ENCODE measurements around the gene CST4.
"Not testable (repeated sequence)": the region's sequence is repeated elsewhere in the genome, so short reads cannot be mapped to it uniquely, and the experiment has no call there.

Gene CST4

DNA sequence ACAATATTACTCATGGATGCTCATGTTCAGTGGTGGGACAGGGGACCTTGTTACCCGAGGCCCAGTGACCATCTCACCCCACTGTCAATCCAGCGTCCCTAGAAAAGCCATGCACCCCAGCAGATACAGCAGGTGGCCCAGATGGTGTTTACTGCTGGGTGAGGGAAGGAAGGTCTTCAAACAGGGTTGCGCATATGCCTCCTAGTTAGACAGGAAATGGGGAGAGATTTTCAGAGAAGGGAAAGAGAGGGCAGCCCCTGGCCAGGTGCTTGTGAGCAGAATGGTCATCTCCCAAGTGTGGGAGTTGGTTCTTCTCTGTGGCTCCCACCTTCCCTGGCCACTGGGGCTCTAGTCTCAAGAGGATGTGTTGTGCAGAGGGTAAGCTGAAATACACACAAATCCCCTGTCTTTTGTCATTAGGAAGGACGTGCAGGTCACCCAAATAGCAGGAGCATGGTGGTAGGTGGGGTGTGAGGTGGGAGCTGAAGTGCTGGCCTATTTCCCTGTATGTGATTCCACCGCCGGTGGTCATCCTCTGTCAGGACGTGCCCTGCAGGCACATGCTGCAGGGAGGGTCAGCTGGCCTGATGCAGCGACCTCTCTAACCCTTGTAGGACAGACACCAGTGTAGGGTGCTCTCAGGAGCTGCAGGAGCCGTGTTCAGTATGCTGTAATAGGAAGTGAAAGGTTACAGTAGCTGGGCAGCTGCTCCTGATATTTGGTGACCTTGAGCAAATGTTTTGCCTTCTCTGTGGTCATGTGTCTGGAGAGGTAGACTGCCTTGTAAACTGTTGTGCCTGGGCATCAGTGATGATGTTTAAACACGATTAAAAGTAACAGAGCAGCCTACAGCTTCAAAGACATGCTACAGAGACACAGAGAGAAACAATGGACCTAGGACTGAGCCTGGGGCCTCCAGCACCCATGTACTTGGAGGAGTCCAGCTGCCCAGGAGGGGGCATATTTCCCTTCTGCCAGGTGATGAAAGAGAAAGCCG is 47.9 kb downstream of the CST4 start:
- no peak for DNase-seq (ENCODE audit: low read depth)

DNA sequence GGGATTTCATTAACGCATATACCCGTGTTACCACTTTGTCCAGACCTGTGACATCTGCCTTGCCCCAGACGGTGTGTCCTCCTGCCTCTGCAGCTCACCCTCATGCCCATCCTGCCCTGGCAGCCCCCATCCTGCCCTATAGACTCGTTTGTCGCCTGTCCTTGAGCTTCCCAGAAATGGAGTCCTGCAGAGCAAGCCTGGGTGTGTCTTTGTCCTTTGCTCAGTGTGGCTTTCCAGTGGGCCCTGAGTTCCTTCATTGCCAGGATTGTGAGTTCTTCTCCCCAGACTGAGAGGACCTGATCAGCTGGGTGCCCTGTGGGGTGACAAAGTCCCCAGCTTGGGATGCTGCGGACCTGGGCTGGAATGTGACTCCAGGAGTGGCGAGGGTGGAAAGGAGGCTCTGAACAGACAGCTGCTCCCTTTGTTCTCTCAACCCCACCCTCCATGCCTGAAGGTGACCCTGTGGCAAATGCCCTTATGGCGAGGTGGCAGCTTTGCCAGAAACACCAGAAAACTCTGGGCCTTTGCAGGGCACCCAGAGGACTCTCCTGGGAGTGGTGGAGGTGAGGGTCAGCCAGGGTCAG is 48.7 kb downstream of the CST4 start:
- DNase-seq (ENCODE audit: low read depth), result no peak

DNA sequence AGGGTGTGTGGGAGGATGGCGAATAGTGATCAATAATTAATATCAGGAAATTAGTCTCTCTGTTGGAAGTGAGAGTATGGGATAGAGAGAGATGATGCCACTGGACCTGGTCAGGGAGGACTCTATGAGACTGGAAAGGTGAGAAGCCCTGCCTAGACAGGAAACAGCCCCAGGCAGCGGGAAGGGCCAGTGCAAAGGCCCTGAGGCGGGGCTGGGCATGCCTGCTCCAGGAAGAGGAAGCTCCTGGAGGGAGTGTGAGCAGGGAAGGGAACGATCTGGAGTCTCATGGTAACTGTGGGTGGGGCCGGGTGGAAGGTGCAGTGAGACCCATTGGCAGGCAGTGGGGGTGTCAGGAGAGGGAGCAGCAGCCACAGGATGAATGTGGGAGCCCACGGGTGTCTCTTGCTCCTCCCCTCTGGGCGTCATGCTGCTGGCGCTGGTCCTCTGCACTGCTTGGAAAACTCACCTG is 49.3 kb downstream of the CST4 start:
- DNase-seq (ENCODE audit: low read depth), result no peak

DNA sequence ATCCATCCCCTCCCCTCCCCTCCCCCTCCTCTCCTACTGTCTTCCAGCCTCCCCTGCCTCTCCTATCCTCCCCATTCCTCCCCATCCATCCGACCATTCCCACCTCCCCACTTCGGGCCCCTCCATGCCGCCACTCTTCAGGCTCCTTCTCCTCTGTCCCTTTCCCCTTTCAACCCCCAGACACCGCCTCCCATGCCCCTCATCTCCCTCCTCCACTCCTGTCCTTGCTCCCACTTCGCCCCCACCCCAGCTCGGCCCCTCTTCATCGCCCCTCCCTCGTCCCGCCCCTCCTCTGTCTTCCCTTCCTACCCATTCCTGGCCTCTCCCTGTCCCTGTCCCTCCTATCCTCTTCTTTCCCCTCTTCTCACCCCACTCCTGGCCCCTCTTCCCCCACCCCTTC is 50.5 kb downstream of the CST4 start:
- DNase-seq (ENCODE audit: low read depth), result no peak

DNA sequence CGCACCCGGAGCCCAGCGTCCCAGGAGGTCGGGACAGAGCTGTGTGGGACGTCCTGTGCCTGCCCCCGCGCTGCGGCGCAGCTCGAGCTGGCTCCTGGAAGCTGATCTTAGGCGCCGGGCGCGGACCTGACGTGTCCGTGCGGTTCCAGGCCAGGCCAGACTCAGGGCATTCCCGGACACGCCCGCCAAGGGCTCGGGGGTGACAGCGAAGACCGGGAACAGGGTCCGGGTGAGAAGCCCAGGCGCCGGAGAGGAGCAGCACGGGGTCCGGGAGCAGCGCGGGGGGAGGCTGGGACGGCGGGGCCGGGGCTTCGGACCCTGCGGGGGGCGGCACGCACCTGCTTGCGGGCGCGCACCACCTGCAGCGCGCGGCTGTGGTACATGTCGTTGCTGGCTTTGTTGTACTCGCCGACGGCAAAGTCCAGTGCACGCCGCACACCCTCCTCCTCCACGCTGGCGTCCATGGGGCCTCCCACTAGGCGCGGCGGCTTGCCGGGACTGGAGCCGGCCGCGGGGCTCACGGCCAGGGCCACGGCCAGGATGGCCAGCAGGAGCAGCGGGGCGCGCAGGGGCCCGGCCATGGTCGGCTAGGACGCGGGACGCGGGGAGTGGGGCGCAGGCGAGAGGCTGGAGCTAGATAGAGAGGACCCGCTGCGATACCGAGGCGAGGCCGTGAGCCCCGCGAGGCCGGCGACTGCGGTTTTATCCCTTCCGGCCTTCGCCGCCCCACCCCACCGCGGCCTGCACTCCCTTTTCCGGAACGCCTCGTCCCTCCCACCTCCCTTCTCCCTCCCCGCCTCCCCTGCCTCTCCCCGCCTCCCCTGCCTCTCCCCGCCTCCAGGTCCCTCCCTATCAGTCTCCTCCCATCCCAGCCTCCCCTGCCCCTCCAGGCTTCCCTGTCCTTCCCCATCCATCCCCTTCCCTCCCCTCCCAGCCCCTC is 51.3 kb downstream of the CST4 start, which contains the start of gene CST3:
Gene CST3 (minus strand): TSS at position 674 of the 940 bp plus-strand sequence. CDS start 93 bp downstream, at position 581.
- DNase-seq (ENCODE audit: low read depth), result no peak

DNA sequence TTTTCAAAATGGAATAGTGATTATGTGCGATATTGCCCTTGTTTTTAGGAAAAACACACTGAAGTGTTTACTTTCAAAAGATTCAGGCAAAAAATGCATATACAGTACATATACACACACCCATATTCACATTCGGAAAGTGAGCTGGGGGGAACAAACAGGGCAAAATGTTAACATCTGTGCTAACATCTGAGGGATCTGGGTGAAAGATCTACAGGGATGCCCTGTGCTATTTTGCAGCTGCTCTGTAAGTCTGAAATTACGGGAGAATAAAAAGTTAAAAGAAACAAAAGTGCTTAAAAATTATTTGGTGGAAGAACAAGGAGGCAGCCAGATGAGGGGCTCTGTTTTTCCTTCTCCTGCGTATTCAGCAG is 51.9 kb downstream of the CST4 start:
- no peak for DNase-seq (ENCODE audit: low read depth)

DNA sequence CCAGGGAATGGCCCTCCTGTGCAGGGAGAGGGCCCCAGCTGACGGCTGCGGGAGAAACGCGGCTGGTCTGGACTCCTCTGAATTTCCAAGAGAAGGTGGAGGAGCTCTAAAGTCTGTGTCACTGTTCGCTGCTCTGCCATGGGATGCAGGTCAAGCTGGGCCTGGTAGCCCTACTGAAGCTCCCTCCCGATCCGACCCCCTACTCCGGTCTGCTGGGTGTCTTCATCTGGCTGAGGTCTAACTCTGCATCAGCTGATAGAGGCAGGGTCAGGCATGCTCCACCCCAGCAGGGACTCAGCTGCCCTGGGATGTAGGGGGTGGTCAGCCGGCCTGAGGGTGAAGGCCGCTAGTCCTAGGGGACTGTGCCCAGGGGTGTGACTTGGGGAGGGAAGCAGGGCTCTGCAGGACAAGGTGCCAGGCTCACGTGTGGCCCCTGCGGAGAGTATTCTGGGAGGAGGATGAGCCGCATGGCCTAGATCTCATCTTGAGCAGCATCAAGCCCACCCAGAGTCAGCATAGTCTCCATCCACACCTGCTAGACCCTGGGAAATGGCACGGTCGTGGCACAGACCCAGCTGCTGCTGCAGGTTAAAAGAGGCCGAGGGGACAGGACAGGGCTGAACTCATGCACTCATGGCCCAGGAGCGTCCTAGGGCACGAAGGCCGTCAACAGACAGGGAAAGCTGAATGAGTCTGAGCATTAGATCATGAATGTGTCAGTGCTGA is 52.5 kb downstream of the CST4 start:
- DNase-seq (ENCODE audit: low read depth), result no peak

DNA sequence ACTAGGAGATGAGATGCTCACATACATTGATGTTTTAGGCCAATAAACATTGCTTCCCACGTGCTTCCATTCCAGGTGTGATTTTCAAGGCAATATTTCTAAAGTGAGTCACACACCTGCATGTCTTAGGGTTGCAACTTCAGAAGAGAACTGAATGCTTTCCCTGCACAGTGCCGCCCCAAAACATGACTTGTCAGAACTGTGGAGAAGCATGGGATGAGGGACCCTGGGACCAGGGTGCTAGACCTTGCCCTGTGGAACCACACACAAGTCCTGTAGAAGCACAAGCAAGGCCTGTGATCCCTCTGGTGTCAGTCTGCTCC is 53.1 kb downstream of the CST4 start:
- DNase-seq (ENCODE audit: low read depth), result not testable (repeated sequence)
